Kidney tubule cell (primary cell): Measurements from ENCODE around the gene FOLH1.
"Not testable (repeated sequence)": the region's sequence is repeated elsewhere in the genome, so short reads cannot be mapped to it uniquely, and the experiment has no call there.

Experiments used
- DNase-seq: peaks from one replicate; pipeline ENCODE4 v3.0.0-alpha.2; 2018; ENCODE audit warnings: low spot score

FOLH1 gene

DNA sequence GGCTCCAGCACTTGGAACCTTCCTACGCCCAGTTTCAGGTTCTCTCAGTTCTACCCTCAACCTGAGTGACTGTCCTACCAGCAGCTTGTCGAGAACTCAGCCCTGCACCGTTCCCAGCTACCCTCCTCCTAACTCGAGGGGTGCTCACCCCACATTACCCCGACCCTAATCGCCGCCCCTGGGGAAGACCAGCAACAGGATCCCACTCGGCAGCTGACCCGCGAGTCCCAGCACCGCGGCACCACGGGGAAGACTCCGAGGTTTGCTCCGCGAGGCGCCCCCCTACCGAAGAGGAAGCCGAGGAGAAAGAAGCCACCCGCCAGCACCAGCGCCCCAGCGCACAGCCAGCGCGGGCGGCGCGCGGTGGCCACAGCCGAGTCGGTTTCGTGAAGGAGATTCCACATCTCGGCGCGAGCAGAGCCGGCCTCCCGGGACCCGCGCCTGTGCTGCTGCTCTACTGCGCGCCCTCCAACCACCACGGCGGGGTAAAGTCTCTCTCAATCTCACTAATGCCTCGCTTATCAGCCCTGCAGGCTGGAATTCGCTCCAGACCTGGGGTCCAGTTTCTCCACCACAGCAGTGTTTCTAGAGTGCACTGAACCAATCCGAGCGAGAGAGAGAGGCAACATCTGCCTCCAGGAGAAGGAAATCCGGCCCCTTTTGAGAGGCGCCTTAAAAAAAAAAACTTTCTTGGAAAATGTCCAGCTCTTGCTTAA, at the start of gene FOLH1:
FOLH1 (minus strand) TSS at position 597 of the 716 bp plus-strand sequence; CDS start at position 404, 193 bp downstream.
- DNase-seq = peak; percentile 36

DNA sequence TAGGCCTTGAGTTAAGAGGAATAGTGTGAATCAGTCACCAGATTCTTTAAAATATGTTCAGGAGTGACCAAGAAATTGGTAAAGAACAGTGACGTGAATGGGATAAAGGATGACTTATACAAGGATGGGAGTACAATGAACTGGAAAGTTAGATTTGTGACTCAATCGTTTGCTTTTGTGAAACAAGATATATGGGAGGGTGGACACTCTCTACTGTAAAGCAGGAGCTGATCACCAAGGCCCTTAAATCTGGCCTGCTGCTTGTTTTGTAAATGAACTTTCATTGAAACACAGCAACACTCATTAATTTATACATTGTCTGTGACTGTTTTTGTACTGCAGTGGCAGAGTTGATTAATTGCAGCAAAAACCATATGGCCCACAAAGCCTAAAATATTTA, 46.7 kb upstream of the FOLH1 start:
- DNase-seq = not testable (repeated sequence)

DNA sequence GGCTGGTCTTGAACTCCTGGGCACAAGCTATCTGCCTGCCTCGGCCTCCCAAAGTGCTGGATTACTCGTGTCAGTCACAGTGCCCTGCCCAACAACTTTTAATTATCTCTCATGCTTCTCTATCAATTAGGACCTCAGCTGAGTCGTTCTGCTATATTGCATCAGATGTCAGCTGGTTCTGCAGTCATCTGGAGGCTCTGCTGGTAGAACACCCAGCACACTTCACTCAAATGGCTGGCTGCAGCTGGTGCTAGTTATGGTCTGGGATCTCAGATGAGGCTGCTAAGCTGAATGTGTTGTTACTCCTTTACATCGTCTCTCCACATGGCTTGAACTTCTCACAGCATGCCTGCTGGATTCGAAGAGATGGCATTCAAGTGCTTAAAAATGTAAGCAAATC, 42.8 kb upstream of the FOLH1 start:
- DNase-seq = not testable (repeated sequence)

DNA sequence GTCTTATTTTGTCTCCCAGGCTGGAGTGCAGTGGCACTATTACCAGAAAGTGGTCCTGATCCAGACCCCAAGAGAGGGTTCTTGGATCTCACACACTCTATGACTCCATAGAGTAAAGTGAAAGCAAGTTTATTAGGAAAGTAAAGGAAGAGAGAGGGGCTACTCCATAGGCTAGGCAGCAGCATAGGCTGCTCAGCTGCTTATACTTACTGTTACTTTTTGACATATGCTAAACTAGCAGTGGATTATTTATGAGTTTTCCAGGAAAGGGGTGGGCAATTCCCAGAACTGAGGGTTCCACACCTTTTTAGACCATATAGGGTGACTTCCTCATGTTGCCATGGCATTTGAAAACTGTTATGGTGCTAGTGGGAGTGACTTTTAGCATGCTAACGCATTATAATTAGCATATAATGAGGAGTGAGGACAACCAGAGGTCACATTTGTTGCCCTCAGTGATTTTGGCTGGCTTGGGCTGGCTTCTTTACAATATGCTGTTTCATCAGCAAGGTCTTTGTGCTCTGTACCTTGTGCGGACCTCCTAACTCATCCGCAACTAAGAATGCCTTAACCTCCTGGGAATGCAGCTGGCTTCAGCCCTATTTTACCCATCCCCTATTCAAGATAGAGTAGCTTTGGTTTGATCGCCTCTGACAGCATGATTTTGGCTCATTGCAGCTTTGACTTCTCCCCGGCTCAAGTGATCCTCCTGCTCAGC, 42.2 kb upstream of the FOLH1 start:
- DNase-seq = not testable (repeated sequence)

DNA sequence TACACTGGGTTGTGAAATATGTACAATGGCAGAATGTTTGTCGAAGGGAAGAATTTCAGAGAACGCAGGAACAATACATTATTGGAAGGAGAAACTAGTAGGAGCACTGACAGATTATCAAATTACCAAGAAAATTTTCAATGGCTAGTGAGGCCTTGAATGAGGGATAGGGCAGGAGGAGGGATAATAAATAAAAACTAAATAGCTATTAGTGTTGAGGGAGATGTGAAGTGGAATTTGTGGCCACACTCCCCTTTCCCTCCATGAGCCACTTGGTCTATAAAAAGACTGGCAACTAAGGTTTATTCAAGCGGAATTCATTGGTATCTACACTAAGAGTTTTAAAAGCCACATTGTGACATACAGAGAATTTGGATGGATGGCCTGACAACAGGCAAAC, 41.0 kb upstream of the FOLH1 start:
- not testable (repeated sequence) for DNase-seq

DNA sequence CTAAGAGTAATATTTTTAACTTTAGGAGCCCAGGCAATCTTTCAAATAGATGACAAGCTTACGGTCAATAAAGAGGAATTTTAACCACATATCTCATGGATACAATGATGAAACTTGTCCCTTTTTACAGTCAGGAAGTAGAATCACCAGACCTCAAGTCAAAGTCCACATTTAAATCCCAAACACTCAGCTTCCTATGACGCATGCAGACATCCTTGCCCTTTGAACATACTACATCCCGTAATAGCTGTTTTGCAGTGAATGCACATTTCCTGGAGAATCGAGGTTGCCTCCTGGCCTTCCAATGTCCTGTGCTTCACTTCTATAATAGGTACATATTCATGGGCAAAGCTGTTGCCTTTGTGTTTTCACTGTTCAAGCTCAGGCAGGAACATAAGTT, 25.3 kb upstream of the FOLH1 start:
- peak; percentile 33 for DNase-seq

DNA sequence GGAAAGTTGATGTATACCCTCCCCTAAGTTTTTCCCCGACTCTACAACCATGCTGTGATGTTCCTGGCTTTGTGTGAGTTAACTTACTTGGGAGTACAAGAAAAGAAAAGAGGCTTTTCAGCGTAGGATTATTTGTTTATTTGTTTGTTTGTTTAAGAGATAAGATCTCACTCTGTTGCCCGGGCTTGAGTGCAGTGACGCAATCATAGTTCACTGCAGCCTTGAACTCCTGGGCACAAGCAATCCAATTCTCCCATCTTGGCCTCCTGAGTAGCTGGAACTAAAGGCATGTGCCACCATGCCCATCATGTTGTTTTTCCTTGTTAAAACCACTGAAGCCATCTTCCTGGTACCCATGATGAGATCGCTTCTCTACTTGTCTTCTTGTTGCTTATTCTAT, 24.6 kb upstream of the FOLH1 start:
- DNase-seq = not testable (repeated sequence)

DNA sequence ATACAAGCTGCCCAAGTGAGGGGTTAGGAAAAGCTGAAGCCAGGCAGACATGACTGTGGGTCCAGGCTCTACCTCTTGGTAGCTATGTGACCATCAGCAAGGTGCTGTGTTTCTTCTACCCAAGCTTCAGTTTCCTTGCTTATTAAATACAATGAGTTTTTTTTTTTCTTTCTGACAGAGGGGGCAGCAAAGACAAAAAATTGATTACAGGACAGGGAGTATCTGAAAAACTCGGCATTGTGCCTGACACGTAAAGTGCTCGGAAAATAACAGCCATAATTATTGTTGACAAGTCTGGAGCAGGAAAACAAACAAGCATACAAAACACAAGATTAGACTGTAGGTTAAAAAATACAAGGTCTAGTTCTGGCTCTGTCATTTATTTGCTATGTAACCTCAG, 23.3 kb upstream of the FOLH1 start:
- not testable (repeated sequence) for DNase-seq

DNA sequence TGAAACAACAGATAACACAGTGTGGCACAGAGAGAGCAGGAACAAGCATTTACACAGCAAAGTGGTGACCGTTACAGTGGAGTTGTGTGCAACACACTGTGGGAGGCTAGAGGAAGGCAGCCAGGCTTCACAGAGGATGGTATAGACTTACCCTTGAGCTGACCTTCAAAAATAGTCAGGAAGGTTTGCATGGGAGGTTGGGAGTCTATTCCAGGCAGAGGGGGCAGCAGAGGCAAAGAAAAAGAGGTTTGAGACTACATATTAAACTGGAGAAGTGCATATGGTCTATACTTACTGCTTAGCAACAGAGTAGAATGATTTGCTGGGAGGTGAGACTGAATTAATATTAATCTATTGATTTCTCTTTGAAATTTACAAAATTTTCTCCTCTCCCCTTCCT, 22.1 kb upstream of the FOLH1 start:
- DNase-seq = not testable (repeated sequence)

DNA sequence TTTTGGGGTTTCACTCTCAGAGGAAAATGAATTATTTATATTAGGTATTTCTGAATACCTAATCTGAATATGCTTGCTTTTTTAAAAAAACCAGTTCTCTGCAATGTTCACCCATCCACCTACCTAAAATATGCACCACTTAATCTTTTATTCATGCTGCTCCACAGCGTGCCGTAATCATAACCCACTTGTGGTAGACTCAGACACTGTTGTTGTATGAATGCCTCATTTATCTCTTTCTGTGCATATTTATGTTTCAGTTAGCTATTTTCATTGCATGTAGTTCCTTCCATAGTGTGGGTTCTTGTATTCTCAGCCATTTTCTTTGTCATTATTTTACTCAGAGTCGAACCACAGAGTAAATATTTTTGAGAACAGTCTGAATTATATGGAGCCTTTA, 21.6 kb upstream of the FOLH1 start:
- DNase-seq = not testable (repeated sequence)

DNA sequence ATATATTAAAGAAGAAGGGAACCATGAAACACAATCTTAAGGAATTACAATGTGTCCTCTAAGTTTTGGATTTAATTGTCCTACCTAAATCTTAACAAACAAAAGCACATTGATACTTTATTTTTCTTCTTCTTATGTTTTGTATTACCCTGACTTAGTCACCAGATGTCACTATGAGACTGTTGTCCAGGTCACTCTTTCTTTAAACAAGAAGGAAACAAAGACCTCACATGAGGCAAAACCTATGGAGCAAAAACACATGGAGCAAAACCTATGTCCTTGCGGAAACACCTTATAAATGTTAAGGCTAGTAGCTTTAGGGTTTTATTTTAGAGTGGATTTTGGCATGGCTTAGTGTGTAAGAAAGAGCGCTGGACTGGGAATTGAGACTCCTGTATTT, 20.7 kb upstream of the FOLH1 start:
- peak; percentile 8 for DNase-seq

DNA sequence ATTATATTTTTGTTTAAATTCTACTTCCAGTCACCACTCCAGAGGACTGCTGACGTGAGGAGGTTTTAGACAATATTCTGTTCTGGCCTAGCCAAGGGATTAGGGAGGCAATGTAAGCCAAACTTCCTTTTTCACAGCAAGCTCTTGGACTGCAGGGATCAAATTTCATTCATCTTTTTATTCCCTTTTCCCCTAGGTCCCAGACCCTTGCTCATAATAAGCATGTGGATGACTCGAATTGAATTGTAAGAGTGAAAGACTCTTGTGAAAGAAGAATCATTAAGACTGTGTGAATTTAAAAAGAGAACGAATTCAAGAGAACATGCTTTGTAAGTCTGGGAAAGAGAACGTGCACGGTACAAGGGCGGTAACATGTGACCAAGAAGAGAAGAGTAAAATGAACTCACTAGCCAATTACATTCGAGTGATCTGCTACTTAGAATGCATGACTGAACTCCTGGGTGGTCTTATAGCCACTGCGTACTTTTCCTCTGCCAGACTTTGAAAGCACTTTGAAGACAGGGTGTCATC, 16.9 kb upstream of the FOLH1 start:
- not testable (repeated sequence) for DNase-seq

DNA sequence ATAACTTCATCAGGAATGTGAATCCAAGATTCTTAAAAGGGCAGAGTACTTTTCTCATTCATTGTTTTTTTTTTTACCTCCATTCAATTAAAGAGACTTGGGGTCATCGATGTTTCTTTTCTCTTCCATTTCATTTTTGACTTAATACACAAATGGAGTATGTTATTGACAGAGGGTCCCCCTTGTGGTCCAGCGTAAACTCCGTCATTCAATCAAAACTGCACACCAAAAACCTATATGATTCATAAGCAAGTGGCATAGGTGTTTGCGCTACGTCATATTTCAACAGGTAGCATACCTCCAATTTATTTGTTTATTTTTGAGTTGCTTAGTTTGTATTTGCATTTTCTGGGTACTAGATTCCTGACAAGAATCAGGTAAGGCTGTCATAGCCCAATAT, 12.7 kb upstream of the FOLH1 start:
- no peak for DNase-seq

DNA sequence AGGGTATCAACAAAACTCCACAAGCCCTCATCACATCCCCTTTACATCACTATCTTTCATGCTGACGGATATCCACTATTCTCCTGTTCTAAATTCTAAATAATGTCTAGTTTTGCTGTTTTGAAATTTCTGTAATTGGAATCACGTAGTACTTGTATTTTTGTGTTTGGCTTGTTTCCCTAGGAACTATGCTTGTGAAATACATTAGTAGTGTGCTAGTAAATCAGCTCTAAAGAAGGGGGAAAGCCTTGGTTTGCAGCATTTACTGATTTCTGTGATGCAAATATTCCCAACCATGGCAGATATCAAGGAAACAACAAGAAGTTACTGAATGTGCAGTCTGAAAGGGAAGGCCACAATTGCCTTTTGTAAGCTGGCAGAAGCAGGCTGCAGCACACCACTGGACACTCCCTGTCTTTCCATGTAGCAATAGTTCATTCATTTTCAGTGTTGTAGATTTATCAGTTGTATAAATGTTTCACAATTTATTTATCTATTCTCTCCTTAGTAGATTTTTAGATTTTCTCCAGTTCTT, 4.7 kb upstream of the FOLH1 start:
- no peak for DNase-seq

DNA sequence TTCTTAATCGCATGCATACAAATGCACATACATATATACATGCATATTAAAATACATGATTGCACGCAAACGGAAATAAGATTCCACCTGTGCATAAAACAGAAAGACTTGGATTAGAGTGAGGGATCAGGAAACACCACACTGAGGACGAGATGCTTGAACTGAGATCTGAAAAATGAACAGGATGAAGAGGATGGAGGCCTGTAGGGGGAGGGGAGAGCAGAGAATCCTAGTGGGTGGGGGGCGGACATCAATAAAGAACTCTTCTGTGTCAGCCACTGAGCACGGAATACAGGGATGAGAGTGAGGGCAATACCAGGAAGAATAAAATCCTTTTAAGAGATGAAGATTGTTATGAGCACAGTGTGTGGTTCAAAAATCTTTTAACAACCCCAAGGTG, 1.4 kb downstream of the FOLH1 start:
- DNase-seq = not testable (repeated sequence)

DNA sequence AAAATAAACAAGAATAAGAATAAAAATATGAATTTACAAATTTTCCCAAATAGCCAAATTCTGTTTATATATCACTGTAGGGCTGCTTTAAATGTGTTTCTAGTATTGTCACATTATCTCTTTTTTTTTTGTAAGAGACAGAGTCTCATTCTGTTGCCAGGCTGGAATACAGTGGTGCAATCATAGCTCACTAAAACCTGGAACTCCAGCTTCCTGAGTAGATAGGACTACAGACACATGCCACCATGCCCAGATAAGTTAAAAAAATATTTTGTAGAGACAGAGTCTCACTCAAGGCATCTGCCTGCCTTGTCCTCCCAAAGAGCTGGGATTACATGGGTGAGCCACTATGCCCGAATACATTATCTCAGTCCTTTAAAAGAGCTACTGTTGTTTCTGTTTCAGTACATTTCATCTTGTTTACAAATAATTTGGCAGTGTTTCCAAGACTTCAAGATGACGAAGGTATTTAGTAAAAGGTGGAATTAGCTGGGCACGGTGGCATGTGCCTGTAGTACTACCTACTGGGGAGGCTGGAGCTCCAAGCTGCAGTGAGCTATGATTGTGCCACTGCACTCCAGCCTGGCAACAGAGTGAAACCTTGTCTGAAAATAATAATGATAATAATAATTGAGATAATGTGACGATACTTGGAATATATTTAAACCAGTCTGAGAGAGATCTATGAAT, 6.0 kb downstream of the FOLH1 start:
- DNase-seq = no peak

DNA sequence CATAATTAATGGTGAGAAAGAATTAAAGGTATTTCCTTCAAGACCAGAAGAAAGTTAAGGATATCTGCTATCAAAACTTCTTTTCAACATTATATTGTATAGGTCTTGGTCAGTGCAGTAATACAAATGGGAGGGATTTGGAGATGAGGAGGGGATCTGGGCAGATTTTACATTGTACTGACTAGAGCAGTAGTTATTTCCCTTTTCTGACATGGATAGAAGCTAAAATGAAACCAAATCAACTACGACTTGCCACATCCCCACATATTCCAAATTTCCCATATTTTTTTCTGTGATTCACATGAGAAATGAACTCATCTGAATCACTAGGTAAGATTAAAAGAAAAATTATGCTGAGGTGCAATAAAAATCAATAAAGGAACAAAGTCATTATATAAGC, 11.6 kb downstream of the FOLH1 start:
- DNase-seq = not testable (repeated sequence)

DNA sequence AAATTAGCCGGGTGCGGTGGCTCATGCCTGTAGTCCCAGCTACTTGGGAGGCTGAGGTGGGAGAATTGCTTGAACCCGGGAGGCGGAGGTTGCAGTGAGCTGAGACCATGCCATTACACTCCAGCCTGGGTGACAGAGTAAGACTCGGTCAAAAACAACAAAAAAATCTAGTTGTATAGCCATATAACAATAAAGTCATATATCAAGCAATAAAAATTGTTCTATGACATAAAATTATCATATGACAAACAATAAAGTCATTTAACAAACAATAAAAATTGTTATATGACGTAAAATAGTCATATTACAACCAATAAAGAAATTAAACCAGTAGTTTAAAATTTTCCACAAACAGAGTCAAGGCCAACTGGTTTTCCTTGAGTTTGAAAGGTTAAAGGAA, 12.4 kb downstream of the FOLH1 start:
- not testable (repeated sequence) for DNase-seq

DNA sequence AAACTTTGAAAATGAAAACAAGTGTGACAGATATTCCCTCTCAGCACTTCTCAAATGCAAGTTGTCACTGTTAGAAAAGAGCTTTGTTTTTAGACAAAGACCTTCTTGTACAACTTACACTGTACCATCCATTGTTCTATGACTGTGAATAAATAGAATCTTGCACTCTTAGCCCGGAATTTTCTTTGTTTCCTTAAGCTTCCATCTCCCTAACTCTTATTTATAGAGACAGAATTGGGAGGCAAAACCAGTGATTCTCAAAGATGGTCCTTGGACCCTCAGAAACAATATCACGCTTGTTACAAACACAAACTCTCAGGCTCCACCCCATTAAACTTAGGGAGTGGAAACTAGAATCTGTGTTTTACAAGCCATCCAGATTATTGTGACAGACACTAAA, 18.1 kb downstream of the FOLH1 start:
- DNase-seq = not testable (repeated sequence)

DNA sequence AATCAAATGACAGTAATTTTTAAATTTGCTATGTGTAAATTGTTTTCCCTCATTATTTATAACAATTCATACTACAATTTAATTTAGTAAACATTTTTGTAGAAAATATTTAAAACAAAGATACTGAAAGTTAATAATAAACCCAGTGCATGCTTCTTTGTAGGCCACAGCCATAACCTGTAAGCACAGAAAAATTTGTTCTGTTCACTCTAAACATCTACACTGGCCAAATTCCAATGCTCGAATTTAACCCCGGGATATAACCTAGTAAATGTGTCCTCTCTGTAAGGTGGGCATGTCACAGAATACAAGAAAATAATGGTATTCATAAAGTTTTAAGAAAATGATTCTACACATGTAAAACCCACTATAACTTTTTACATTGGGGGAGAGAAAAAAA, 22.2 kb downstream of the FOLH1 start:
- not testable (repeated sequence) for DNase-seq

DNA sequence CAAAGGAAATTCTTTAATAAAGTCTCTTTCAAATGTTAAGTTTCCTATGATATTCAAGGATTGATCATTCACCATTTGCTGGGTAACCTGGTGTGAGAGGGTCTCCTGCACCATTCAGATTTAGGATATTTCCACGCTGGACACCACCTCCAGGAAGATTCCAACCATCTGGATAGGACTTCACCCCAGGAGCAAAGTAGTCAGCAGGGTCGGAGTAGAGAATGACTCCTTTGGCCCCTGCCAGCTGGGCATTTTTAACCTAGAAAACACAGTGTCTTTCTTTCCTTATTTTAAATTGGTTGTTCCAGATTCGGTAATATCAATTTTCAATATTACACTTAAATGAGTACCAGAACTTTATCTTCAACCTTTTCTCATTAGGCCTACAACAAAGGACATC, 22.8 kb downstream of the FOLH1 start:
- not testable (repeated sequence) for DNase-seq

DNA sequence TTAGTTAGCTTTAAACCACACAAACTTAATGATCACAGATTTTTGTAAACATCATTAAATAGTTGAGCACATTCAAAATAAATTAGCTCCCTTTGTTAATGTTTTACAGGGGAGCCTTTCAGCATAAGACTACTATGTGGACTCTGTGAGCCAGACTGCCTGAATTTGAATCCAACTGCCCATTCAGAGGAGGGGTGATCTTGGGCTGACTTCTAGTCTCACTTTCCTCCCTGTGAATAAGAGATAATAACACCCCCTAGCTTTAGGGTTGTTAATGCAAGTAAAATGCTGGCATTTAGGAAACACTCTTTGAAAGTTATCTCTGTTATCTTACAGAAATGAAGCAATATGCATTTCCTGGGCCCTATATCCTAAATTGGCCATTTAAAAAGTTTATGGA, 23.6 kb downstream of the FOLH1 start:
- not testable (repeated sequence) for DNase-seq
